Gastrocnemius medialis (tissue), 4 donors: Measurements from ENCODE around the gene KLK4. TPM values are rescaled to one million over a fixed set of nuclear protein-coding genes. Genes with fewer than 3 reads are reported as not detected.

Source experiments
- ATAC-seq, 2 donors: fragments of 150-250 bp; one replicate each; pipeline ENCODE4 v1.9.1; 2016
- DNase-seq, 2 donors: peaks; one replicate each; pipeline ENCODE4 v3.0.0-alpha.2; 2019
- H3K27ac ChIP-seq, 4 donors: fragments of 200-600 bp; sonication (generic); 1 replicate in 1 of 4; 2 replicates in 3 of 4; pipeline ENCODE4 v1.5.1; 2016 to 2018; ENCODE audit warnings: mild to moderate bottlenecking in 2 of 4, moderate library complexity in 1 of 4
- H3K27me3 ChIP-seq, 3 donors: fragments of 200-600 bp; sonication (generic) in 2 of 3; 1 replicate in 1 of 3; 2 replicates in 2 of 3; pipeline versions ENCODE4 v1.5.1 to v1.6.0; 2016 to 2019; ENCODE audit warnings: mild to moderate bottlenecking in 1 of 3, moderate library complexity in 1 of 3
- H3K36me3 ChIP-seq, 2 donors: fragments of 200-600 bp; sonication (generic) in 1 of 2; one replicate each; pipeline ENCODE4 v1.5.1; 2017 to 2018
- H3K4me1 ChIP-seq, 2 donors: fragments of 200-600 bp; sonication (generic) in 1 of 2; one replicate each; pipeline ENCODE4 v1.5.1; 2016 to 2017; ENCODE audit warnings: mild to moderate bottlenecking in 2 of 2
- H3K4me3 ChIP-seq, 4 donors: fragments of 200-600 bp; sonication (generic) in 3 of 4; 1 replicate in 1 of 4; 2 replicates in 3 of 4; pipeline ENCODE4 v1.5.1; 2016 to 2019; ENCODE audit warnings: mild to moderate bottlenecking in 2 of 4
- H3K9me3 ChIP-seq, 3 donors: fragments of 200-600 bp; sonication (generic) in 2 of 3; 1 replicate in 1 of 3; 2 replicates in 2 of 3; pipeline ENCODE4 v1.5.1; 2016 to 2019
- CTCF ChIP-seq, 5 experiments: fragments of 450-650 bp in 3 of 5; fragments of 200-600 bp in 2 of 5; sonication (generic) in 2 of 5; IDR thresholded peaks in 4 of 5; conservative IDR thresholded peaks in 1 of 5; 1 replicate in 4 of 5; 2 replicates in 1 of 5; pipeline ENCODE4 v1.5.1; 2016 to 2019; ENCODE audit warnings: antibody characterized with exemption in 5 of 5, mild to moderate bottlenecking in 3 of 5, moderate library complexity in 3 of 5
- POLR2A ChIP-seq, 2 donors: fragments of 450-650 bp; IDR thresholded peaks; one replicate each; pipeline ENCODE4 v1.6.1; 2017; ENCODE audit warnings: antibody characterized with exemption in 2 of 2, mild to moderate bottlenecking in 2 of 2, moderate library complexity in 2 of 2
- in situ Hi-C, 4 donors: fragments of 200-750 bp; cut with MboI; loops; one replicate each; pipeline versions ENCODE4 v1.15.0 to v1.8.0; 2017; ENCODE audit warnings: low sequenced_read_pairs in 4 of 4
- intact Hi-C: fragments of 100-400 bp; cut with DNase I; formaldehyde crosslinking; loops from one replicate; pipeline ENCODE4 v1.15.1; 2023; ENCODE audit warnings: low total_unique reads
- total RNA-seq, 4 donors: library from RNA; depleted of rRNA; stranded (reverse); fragments of >200 nt; gene quantifications; one replicate each; pipeline versions ENCODE4 v1.1.0 to v1.2.3, GENCODE V29; 2016

The KLK4 gene
- total RNA-seq, 4 donors from 2014 or later, result not detected

- no peak for ATAC-seq
- no peaks in the 10 kb centered on the region for H3K36me3 ChIP-seq
- intact Hi-C loops, result no loop called here
- in situ Hi-C loops, result no loop called here
- H3K4me1 ChIP-seq, result no peaks in the 10 kb centered on the region
- DNase-seq, result no peak
- no peak within 1 kb of the TSS for H3K27ac ChIP-seq
- no peak within 1 kb of the TSS for H3K4me3 ChIP-seq
- H3K9me3 ChIP-seq, result no peaks in the 10 kb centered on the region
- H3K27me3 ChIP-seq, result peaks cover 0 to 4% (median 3%) of the 10 kb centered on the region in 3 donors
- TF ChIP-seq POLR2A (IDR thresholded peaks at IDR 0.05) (no peak), CTCF (IDR thresholded peaks at IDR 0.05 in 4 of 5, conservative IDR thresholded peaks at IDR 0.05 in 1 of 5) (no peak)
Observed at GRCh38 chr19:50873056-50873455, 38.1 kb downstream of the KLK4 start, which contains the start of gene KLK2. TSS of gene KLK2 (plus strand) at chr19:50873439. CDS start at chr19:50873474, 35 bp downstream.

DNA sequence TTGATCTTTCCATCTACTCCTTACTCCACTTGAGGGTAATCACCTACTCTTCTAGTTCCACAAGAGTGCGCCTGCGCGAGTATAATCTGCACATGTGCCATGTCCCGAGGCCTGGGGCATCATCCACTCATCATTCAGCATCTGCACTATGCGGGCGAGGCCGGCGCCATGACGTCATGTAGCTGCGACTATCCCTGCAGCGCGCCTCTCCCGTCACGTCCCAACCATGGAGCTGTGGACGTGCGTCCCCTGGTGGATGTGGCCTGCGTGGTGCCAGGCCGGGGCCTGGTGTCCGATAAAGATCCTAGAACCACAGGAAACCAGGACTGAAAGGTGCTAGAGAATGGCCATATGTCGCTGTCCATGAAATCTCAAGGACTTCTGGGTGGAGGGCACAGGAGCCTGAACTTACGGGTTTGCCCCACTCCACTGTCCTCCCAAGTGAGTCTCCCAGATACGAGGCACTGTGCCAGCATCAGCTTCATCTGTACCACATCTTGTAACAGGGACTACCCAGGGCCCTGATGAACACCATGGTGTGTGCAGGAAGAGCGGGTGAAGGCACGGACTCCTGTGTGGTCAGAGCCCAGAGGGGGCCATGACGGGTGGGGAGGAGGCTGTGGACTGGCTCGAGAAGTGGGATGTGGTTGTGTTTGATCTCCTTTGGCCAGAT is 40.6 kb downstream of the KLK4 start:
- in situ Hi-C loops, result no loop called here
- no peaks in the 10 kb centered on the region for H3K36me3 ChIP-seq
- DNase-seq, result no peak

GRCh38 chr19:50869479-50869878 is 41.7 kb downstream of the KLK4 start:
- H3K4me1 ChIP-seq, result no peaks in the 10 kb centered on the region
- H3K36me3 ChIP-seq, result no peaks in the 10 kb centered on the region
- H3K27me3 ChIP-seq, result peaks cover 0 to 3% (median 0%) of the 10 kb centered on the region in 3 donors
- H3K4me3 ChIP-seq, result no peak overlapping the region
- no peak for ATAC-seq
- DNase-seq, result no peak
- H3K9me3 ChIP-seq, result no peaks in the 10 kb centered on the region
- in situ Hi-C loops (no loop called here), intact Hi-C loops (no loop called here)
- H3K27ac ChIP-seq, result no peak overlapping the region
- TF ChIP-seq POLR2A (IDR thresholded peaks at IDR 0.05), result no peak
- no peak for TF ChIP-seq CTCF (IDR thresholded peaks at IDR 0.05 in 4 of 5, conservative IDR thresholded peaks at IDR 0.05 in 1 of 5)

More for the DNA sequence above, 40.6 kb downstream of the KLK4 start:
- H3K4me1 ChIP-seq, result no peaks in the 10 kb centered on the region
- no peak for TF ChIP-seq CTCF (IDR thresholded peaks at IDR 0.05 in 4 of 5, conservative IDR thresholded peaks at IDR 0.05 in 1 of 5)
- no peak for TF ChIP-seq POLR2A (IDR thresholded peaks at IDR 0.05)
- H3K27ac ChIP-seq, result no peak overlapping the region
- H3K9me3 ChIP-seq, result no peaks in the 10 kb centered on the region
- intact Hi-C loops, result no loop called here
- H3K4me3 ChIP-seq, result no peak overlapping the region
- H3K27me3 ChIP-seq, result peaks cover 0 to 3% (median 0%) of the 10 kb centered on the region in 3 donors
- no peak for ATAC-seq

DNA sequence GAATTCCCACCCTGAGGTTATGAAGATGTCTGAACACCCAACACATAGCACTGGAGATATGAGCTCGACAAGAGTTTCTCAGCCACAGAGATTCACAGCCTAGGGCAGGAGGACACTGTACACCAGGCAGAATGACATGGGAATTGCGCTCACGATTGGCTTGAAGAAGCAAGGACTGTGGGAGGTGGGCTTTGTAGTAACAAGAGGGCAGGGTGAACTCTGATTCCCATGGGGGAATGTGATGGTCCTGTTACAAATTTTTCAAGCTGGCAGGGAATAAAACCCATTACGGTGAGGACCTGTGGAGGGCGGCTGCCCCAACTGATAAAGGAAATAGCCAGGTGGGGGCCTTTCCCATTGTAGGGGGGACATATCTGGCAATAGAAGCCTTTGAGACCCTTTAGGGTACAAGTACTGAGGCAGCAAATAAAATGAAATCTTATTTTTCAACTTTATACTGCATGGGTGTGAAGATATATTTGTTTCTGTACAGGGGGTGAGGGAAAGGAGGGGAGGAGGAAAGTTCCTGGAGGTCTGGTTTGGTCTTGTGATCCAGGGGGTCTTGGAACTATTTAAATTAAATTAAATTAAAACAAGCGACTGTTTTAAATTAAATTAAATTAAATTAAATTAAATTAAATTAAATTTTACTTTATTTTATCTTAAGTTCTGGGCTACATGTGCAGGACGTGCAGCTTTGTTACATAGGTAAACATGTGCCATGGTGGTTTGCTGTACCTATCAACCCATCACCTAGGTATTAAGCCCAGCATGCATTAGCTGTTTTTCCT is 49.5 kb downstream of the KLK4 start:
- in situ Hi-C loops (no loop called here), intact Hi-C loops (no loop called here)
- Histone ChIP-seq H3K4me3 (no peak overlapping the region), H3K27me3 (peaks cover 0 to 2% (median 0%) of the 10 kb centered on the region in 3 donors), H3K9me3 (no peaks in the 10 kb centered on the region), H3K36me3 (no peaks in the 10 kb centered on the region), H3K4me1 (no peaks in the 10 kb centered on the region), H3K27ac (no peak overlapping the region)
- TF ChIP-seq CTCF (IDR thresholded peaks at IDR 0.05 in 4 of 5, conservative IDR thresholded peaks at IDR 0.05 in 1 of 5), result no peak
- TF ChIP-seq POLR2A (IDR thresholded peaks at IDR 0.05), result no peak
- no peak for DNase-seq
- ATAC-seq, result no peak
